ENCODE results near the gene SMIM41.
A peak's percentile ranks its signal among the peaks of the same experiment; 100 is the strongest.

The SMIM41 gene

DNA sequence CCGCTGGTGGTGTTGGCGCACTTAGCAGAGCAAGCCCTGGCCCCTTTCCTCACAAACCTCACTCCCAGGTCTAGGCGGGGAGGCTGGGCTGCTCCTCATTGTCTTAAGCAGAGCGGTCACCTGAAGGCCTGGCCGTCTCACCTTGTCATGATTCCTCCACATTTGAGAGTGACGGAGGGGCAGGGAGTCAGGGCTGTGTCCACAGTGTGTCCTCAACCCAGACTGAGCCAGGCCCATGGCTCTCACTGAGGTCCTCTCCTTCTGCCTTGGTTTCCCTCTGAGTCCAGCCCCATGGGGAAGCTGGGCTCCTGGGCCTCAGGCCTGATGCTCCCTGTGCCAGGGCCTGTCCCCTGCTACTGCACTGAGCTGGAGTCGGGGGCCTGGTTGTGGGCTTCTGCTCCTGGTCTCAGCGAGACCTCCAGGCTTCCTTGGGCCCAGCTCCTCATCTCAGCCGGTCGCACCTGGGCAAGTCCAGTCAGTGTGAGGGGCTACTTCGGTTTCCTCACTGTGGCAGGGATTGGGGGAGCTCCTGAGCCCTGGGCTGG, 67.4 kb downstream of the SMIM41 start:
- DNase-seq (ENCODE audit: low read depth, low spot score): no peak

GRCh38 chr12:52147367-52147963, 68.0 kb downstream of the SMIM41 start:
- DNase-seq (ENCODE audit: low read depth, low spot score): peak; percentile 70

DNA sequence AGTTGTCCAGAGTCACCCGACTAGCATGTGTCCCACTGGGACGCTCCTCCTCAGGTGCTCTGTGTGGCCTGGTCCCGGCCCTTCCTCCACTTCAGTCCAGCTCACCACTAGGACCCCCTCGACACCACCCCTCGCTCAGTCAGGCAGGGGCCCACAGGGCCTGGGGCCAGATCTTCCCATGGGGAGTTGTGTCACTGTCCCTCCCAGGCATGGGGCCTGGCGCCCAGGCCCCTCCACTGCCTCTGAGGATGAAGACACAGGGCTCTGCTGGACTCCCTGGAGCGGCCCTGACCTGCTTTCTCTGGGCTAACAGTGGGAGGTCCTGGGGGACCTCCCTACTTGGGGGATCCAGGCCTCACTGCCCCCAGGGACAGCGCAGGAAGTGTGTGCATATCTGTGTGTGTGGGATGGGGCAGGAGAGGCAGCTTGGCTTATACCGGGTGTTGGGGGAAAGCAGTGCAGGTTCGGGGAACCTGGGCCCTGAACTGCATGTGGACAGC, 68.5 kb downstream of the SMIM41 start:
- no peak for DNase-seq (ENCODE audit: low read depth, low spot score)

- no peak for DNase-seq (ENCODE audit: low read depth, low spot score)
These were observed 69.1 kb downstream of the SMIM41 start for GRCh38 chr12:52148464-52149181.

GRCh38 chr12:52149182-52149641, 69.7 kb downstream of the SMIM41 start:
- no peak for DNase-seq (ENCODE audit: low read depth, low spot score)

- DNase-seq (ENCODE audit: low read depth, low spot score): no peak
These were observed 70.2 kb downstream of the SMIM41 start for GRCh38 chr12:52149651-52150241.

GRCh38 chr12:52151153-52151836, 71.8 kb downstream of the SMIM41 start:
- no peak for DNase-seq (ENCODE audit: low read depth, low spot score)

DNA sequence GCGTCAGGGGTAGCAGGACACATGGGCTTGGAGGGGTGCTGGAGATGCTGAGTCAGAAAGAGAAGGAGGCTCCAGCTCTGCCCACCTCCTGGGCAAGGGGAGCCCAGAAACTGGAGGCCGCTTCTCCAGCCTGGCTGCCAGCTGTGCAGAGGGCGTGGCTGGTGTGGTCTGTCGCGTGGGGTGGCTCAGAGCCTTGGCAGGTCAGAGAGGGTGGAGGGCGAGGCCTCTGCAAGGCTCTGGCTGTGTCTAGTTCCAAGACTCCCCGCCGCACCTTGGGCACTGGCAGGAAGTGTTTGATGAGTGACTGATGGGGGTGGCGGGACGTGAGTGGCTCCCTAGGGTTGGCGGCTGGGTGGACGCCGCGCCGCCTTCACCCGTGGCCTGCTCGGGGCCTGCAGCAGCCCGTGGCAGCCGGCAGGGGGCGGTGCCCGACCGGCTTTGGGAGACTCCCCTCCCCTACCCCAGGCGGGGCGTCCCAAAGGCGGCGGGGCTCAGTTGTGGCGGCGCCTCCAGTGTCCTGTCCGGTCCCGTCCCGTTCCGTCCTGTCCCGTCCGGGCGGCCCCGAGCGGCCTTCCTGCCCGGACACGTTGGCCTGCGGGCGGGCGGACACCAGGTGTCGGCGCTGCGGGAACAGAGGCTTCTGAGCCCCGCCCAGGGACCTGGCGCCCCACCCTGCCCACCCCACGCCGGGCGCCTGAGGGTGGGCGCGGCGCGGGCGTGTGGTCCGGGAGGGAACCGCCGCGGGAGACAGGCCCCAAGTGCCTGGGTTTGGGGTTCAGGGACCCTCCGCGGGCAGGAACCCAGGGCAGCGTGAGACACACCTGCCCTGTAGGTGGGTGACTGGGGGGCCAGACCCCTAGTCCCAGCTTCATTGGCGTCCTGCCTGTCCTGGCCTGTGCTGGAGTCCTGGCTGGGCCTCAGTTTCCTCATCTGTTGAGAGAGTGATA, 72.6 kb downstream of the SMIM41 start:
- no peak for DNase-seq (ENCODE audit: low read depth, low spot score)

- DNase-seq (ENCODE audit: low read depth, low spot score): no peak
These were observed 73.4 kb downstream of the SMIM41 start for GRCh38 chr12:52152905-52153317.

DNA sequence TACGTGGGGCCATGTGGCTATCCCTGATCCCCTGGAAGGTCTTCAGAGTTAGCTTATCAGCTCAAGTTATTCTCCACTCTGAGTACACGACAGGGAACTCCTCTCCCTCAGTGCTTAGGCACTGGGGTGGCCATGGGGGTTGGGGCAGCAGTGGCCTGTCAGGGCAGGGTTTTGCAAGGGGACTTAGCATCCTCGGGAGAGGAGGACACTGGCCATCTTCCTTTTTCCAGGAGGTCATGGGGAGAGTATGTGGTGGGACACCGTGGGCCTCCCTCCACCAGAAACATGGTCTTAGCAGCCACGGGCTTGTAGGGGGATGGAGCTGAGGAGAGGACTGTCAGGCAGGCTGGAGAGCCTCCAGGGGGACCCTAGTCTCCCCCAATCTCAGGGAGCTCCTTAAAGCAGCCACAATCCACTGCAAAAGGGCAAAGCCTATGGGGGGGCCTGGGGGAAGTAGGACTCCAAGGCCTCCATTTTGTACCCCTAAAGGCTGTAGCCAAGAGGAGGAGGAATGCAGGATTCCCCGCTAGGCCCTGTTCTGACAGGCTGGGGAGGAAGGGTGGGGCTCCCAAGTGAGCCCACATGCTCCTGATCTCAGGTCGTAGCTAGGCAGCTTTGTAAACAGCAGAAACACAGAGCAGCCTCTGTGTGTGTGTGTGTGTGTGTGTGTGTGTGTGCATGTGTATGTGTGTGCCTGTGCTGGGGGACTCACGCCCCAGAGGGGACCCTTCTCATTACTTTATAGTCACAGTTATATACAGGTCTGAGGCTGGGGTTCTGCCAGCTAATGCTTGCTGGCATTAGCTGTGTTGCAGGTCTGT, 75.8 kb downstream of the SMIM41 start:
- DNase-seq (ENCODE audit: low read depth, low spot score): no peak

GRCh38 chr12:52156311-52156710, 76.8 kb downstream of the SMIM41 start:
- DNase-seq (ENCODE audit: low read depth, low spot score): no peak

DNA sequence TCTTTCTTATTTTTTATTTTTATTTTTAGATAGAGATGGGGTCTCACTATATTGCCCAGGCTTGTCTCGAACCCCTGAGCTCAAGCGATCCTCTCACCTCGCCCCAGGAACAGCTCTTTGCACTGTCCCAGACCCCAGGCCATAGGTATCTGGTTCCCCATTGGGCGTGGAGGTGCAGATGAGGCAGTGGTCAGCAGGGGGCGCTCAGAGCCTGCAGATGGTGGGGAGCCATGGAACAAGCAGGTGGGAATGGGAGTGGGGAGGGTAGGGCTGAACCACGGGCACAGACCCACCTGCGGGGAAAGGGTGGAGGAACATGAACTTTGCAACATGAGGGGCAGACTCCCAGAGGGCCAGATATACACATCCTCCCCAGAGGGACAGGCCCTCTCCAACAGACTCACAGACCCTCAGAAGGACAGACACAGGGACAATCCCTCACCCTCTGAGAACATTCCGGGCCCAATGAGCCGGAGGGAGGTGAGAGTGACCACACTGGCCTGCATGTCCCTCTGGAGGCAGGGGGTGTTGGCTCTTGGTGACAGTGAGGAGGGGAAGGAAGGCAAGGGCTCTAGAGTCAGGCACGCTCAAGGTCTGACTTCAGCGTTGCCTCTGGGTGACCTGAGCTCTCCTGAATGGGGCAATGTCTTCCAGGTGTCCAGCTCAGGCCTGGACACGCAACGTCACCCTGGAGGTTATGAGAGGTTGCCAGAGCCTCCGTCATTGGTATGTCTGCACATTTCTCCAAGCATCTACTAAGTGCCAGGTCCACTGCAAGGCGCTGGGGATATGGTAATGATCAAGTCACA, 77.5 kb downstream of the SMIM41 start:
- no peak for DNase-seq (ENCODE audit: low read depth, low spot score)

DNA sequence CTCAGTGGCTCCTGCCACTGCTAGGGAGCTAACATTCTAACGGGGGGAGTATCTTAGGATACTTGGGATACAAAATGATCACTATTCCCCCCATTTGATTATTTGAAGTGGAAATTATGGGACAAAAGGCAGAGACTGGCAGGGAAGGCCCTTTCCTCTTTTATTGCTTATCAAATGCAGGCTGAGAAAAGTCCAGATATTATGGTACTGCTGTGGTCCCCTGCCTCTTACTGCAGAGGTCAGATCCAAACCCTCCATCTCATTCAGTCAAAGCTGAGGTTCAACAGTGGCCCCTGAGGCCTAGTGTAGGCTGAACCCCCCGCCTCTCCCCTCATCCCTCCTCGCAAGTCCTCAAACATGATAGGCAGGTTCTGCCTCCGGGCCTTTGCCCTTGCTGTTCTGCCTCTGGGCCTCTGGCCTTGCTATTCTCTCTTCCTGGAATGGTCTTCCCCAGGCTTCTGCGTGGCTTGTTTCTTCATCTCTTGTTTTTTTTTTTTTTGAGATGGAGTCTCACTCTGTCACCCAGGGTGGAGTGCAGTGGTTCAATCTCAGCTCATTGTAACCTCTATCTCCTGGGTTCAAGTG, 78.2 kb downstream of the SMIM41 start:
- DNase-seq (ENCODE audit: low read depth, low spot score): no peak
